AG09309 (cell line): Measurements from ENCODE around the gene NCOA7.

Source experiments
- DNase-seq: peaks from one replicate; pipeline ENCODE4 v3.0.0-alpha.2; 2010; ENCODE audit warnings: low read depth
- H3K4me3 ChIP-seq: 2 replicates; pipeline ENCODE4 v1.5.1; 2011; ENCODE audit warnings: mild to moderate bottlenecking, low read depth, low read length, moderate library complexity; ENCODE audit not compliant: control insufficient read depth
- TF ChIP-seq, protein P1 (sequence below): IDR thresholded peaks from 2 replicates; pipeline ENCODE4 v1.5.1; 2011; ENCODE audit warnings: mild to moderate bottlenecking, low read depth, low read length, inconsistent platforms; ENCODE audit not compliant: insufficient read depth, control insufficient read depth; ENCODE audit errors: missing control alignments

The NCOA7 gene

DNA sequence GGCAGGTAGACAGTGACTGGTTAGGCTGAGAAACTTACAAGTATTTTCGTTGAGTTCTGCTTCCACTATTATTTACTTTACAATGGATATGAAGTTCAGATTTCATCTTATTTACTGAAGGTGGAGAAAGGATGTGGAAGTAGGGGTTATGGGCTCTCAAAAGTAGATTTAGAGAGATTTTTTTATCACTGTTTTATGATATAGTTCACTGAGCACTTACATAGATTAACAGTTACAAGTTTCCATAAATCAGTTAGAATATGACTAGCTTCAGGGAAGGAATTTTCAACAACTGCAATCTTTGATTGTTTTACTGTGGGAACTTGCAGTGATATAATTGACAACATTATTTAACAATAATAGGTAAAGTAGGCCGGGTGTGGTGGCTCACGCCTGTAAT lies 188.3 kb downstream of the NCOA7 start:
- no peak for DNase-seq
- TF ChIP-seq, protein P1, sequence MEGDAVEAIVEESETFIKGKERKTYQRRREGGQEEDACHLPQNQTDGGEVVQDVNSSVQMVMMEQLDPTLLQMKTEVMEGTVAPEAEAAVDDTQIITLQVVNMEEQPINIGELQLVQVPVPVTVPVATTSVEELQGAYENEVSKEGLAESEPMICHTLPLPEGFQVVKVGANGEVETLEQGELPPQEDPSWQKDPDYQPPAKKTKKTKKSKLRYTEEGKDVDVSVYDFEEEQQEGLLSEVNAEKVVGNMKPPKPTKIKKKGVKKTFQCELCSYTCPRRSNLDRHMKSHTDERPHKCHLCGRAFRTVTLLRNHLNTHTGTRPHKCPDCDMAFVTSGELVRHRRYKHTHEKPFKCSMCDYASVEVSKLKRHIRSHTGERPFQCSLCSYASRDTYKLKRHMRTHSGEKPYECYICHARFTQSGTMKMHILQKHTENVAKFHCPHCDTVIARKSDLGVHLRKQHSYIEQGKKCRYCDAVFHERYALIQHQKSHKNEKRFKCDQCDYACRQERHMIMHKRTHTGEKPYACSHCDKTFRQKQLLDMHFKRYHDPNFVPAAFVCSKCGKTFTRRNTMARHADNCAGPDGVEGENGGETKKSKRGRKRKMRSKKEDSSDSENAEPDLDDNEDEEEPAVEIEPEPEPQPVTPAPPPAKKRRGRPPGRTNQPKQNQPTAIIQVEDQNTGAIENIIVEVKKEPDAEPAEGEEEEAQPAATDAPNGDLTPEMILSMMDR = no peak
- H3K4me3 ChIP-seq = no peak overlapping the region
